Hepatocyte (in vitro differentiated cells): ENCODE data around the gene TWSG1.

Experiments used
- EZH2 ChIP-seq: fragments of 200-600 bp; sonication (generic); IDR thresholded peaks from 2 replicates; pipeline ENCODE4 v1.6.1; 2016; ENCODE audit warnings: antibody characterized with exemption, mild to moderate bottlenecking, borderline replicate concordance
- EZH2phosphoT487 ChIP-seq: fragments of 200-600 bp; sonication (generic); IDR thresholded peaks from one replicate; pipeline ENCODE4 v1.6.1; 2018; ENCODE audit warnings: antibody characterized with exemption, mild to moderate bottlenecking, low read depth, moderate library complexity; ENCODE audit not compliant: unreplicated experiment, severe bottlenecking
- TF ChIP-seq, protein P1 (sequence below): fragments of 200-600 bp; sonication (generic); IDR thresholded peaks from 2 replicates; pipeline ENCODE4 v1.5.1; 2016; ENCODE audit warnings: antibody characterized with exemption, mild to moderate bottlenecking; ENCODE audit not compliant: poor library complexity

DNA sequence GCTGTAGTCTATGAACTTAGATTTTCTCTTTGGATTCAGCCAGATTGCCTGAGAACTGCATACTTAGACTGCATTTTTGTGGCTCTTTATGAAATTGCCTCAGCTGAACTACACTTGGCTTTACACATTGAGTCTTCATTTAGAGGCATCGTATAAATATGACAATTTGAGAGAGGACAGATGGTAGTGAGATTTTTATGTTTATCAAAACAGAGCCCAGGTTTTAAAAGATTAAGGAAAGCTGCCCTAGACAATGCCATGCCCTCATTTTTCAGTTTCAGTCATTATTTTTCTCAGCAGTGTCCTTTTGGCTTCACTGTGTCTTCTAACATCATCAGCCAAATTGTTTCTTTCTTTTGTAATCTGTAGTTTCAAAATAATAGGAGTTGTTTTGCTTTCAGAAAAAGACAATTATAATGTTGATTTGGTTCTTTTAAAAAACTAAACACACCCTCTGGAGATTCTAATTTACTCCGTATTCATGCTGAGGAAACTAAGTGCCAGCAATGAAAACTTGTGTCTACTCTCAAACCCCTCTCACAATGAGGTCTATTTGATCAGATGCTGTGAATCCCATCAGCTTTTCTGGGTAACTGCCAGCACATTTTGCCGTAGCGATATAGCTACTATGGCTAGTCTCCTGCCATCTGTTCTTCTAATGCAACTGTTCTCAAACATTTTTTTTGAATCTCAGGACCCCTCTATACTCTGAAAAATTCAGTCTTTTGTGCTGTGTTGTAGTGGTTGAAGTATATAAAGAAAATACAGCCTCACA, 46.2 kb downstream of the TWSG1 start:
- TF ChIP-seq, protein P1, sequence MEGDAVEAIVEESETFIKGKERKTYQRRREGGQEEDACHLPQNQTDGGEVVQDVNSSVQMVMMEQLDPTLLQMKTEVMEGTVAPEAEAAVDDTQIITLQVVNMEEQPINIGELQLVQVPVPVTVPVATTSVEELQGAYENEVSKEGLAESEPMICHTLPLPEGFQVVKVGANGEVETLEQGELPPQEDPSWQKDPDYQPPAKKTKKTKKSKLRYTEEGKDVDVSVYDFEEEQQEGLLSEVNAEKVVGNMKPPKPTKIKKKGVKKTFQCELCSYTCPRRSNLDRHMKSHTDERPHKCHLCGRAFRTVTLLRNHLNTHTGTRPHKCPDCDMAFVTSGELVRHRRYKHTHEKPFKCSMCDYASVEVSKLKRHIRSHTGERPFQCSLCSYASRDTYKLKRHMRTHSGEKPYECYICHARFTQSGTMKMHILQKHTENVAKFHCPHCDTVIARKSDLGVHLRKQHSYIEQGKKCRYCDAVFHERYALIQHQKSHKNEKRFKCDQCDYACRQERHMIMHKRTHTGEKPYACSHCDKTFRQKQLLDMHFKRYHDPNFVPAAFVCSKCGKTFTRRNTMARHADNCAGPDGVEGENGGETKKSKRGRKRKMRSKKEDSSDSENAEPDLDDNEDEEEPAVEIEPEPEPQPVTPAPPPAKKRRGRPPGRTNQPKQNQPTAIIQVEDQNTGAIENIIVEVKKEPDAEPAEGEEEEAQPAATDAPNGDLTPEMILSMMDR, result no peak
- TF ChIP-seq EZH2 (no peak), EZH2phosphoT487 (no peak)
